Right atrium auricular region (tissue), 2 donors: ENCODE data around the gene STK11IP. TPM values are rescaled to one million over a fixed set of nuclear protein-coding genes. Genes with fewer than 3 reads are reported as not detected.

Experiments used
- DNase-seq: peaks from one replicate; pipeline ENCODE4 v3.0.0-alpha.2; 2019; ENCODE audit warnings: low spot score
- H3K27ac ChIP-seq, 2 donors: fragments of 200-600 bp; sonication (generic); 1 replicate in 1 of 2; 2 replicates in 1 of 2; pipeline ENCODE4 v1.5.1; 2016 to 2019
- H3K27me3 ChIP-seq, 2 donors: fragments of 200-600 bp; sonication (generic); one replicate each; pipeline versions ENCODE4 v1.5.1 to v1.6.0; 2017 to 2019
- H3K36me3 ChIP-seq: fragments of 200-600 bp; sonication (generic); one replicate; pipeline ENCODE4 v1.5.1; 2016
- H3K4me1 ChIP-seq, 2 donors: fragments of 200-600 bp; sonication (generic); one replicate each; pipeline versions ENCODE4 v1.5.1 to v1.6.0; 2017 to 2019
- H3K4me3 ChIP-seq, 2 donors: fragments of 200-600 bp; sonication (generic); 1 replicate in 1 of 2; 2 replicates in 1 of 2; pipeline ENCODE4 v1.5.1; 2017 to 2019; ENCODE audit warnings: mild to moderate bottlenecking in 1 of 2, moderate library complexity in 1 of 2
- H3K9me3 ChIP-seq, 2 donors: fragments of 200-600 bp; sonication (generic); one replicate each; pipeline ENCODE4 v1.5.1; 2019
- total RNA-seq, 2 donors: library from RNA; depleted of rRNA; stranded (reverse); fragments of >200 nt; gene quantifications; one replicate each; pipeline ENCODE4 v1.1.0, GENCODE V29; 2016
- TF ChIP-seq, protein P1 (sequence below), 2 donors: fragments of 200-600 bp; sonication (generic); IDR thresholded peaks; one replicate each; pipeline ENCODE4 v1.5.1; 2019; ENCODE audit warnings: antibody characterized with exemption in 2 of 2

Gene STK11IP
- total RNA-seq, 2 donors from 2014 or later: 5.5 to 6.6 TPM

GRCh38 chr2:219561179-219562048, 36.2 kb upstream of the STK11IP start:
- Histone ChIP-seq H3K36me3 (peaks cover 41% of the 10 kb centered on the region), H3K27me3 (no peaks in the 10 kb centered on the region), H3K4me3 (no peak overlapping the region), H3K27ac (no peak overlapping the region), H3K4me1 (peaks cover 0 to 10% of the 10 kb centered on the region in 2 donors), H3K9me3 (no peaks in the 10 kb centered on the region)
- TF ChIP-seq, protein P1, sequence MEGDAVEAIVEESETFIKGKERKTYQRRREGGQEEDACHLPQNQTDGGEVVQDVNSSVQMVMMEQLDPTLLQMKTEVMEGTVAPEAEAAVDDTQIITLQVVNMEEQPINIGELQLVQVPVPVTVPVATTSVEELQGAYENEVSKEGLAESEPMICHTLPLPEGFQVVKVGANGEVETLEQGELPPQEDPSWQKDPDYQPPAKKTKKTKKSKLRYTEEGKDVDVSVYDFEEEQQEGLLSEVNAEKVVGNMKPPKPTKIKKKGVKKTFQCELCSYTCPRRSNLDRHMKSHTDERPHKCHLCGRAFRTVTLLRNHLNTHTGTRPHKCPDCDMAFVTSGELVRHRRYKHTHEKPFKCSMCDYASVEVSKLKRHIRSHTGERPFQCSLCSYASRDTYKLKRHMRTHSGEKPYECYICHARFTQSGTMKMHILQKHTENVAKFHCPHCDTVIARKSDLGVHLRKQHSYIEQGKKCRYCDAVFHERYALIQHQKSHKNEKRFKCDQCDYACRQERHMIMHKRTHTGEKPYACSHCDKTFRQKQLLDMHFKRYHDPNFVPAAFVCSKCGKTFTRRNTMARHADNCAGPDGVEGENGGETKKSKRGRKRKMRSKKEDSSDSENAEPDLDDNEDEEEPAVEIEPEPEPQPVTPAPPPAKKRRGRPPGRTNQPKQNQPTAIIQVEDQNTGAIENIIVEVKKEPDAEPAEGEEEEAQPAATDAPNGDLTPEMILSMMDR (IDR thresholded peaks at IDR 0.05): no peak
- DNase-seq: no peak

- Histone ChIP-seq H3K4me3 (no peak overlapping the region), H3K9me3 (no peaks in the 10 kb centered on the region), H3K27ac (no peak overlapping the region), H3K36me3 (peaks cover 41% of the 10 kb centered on the region), H3K27me3 (no peaks in the 10 kb centered on the region), H3K4me1 (peaks cover 0 to 10% of the 10 kb centered on the region in 2 donors)
- no peak for DNase-seq
- TF ChIP-seq, protein P1 (IDR thresholded peaks at IDR 0.05): no peak
These were observed 35.3 kb upstream of the STK11IP start for GRCh38 chr2:219562049-219563020.

GRCh38 chr2:219563271-219563928, 34.3 kb upstream of the STK11IP start:
- Histone ChIP-seq H3K4me3 (no peak overlapping the region), H3K27me3 (no peaks in the 10 kb centered on the region), H3K27ac (no peak overlapping the region), H3K36me3 (peaks cover 35% of the 10 kb centered on the region), H3K4me1 (peaks cover 0 to 10% of the 10 kb centered on the region in 2 donors), H3K9me3 (no peaks in the 10 kb centered on the region)
- TF ChIP-seq, protein P1 (IDR thresholded peaks at IDR 0.05): no peak
- no peak for DNase-seq

- Histone ChIP-seq H3K4me1 (peaks cover 0 to 18% of the 10 kb centered on the region in 2 donors), H3K4me3 (no peak overlapping the region), H3K27me3 (no peaks in the 10 kb centered on the region), H3K36me3 (peaks cover 35% of the 10 kb centered on the region), H3K27ac (peak overlapping the region in 1 of 2 donors; percentile 29), H3K9me3 (no peaks in the 10 kb centered on the region)
- TF ChIP-seq, protein P1 (IDR thresholded peaks at IDR 0.05): no peak
- DNase-seq: no peak
These were observed 32.3 kb upstream of the STK11IP start for GRCh38 chr2:219565130-219566080.
